ENCODE measurements around the gene PPP1R17. TPM values are rescaled to one million over a fixed set of nuclear protein-coding genes. Genes with fewer than 3 reads are reported as not detected.

The PPP1R17 gene
- total and polyA plus RNA-seq, 4 donors: not detected

DNA sequence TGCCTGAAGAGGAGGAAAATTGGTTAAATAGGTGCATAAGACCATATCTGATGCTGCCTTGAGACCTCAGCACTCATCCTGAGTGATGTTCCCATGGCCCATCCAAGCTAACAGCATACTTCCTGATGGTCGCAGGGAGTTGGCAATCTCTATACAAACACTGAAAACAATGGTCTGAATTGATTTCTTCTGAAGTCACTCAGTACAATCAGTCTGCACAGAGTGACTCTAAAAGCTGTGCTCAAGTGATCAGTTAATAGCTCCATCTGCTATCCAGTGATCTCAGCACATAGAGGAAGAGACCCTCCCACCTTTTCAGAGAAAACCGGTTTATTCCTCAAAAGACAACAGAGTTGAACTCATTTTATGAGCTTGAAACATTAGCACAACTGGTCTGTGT, 3.9 kb downstream of the PPP1R17 start:
- TF ChIP-seq SP1 (IDR thresholded peaks at IDR 0.05): no peak
- TF ChIP-seq, protein P1, sequence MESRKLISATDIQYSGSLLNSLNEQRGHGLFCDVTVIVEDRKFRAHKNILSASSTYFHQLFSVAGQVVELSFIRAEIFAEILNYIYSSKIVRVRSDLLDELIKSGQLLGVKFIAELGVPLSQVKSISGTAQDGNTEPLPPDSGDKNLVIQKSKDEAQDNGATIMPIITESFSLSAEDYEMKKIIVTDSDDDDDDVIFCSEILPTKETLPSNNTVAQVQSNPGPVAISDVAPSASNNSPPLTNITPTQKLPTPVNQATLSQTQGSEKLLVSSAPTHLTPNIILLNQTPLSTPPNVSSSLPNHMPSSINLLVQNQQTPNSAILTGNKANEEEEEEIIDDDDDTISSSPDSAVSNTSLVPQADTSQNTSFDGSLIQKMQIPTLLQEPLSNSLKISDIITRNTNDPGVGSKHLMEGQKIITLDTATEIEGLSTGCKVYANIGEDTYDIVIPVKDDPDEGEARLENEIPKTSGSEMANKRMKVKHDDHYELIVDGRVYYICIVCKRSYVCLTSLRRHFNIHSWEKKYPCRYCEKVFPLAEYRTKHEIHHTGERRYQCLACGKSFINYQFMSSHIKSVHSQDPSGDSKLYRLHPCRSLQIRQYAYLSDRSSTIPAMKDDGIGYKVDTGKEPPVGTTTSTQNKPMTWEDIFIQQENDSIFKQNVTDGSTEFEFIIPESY (IDR thresholded peaks at IDR 0.05): no peak
- TF ChIP-seq, protein P2, sequence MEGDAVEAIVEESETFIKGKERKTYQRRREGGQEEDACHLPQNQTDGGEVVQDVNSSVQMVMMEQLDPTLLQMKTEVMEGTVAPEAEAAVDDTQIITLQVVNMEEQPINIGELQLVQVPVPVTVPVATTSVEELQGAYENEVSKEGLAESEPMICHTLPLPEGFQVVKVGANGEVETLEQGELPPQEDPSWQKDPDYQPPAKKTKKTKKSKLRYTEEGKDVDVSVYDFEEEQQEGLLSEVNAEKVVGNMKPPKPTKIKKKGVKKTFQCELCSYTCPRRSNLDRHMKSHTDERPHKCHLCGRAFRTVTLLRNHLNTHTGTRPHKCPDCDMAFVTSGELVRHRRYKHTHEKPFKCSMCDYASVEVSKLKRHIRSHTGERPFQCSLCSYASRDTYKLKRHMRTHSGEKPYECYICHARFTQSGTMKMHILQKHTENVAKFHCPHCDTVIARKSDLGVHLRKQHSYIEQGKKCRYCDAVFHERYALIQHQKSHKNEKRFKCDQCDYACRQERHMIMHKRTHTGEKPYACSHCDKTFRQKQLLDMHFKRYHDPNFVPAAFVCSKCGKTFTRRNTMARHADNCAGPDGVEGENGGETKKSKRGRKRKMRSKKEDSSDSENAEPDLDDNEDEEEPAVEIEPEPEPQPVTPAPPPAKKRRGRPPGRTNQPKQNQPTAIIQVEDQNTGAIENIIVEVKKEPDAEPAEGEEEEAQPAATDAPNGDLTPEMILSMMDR (IDR thresholded peaks at IDR 0.05; ENCODE audit: low read depth, low read length, missing input control): no peak
- no peak for TF ChIP-seq GABPA (IDR thresholded peaks at IDR 0.05 in 1 of 2, conservative IDR thresholded peaks at IDR 0.05 in 1 of 2)
- no peak for TF ChIP-seq FOXA1 (IDR thresholded peaks at IDR 0.05)
- no peak for TF ChIP-seq EGR1 (IDR thresholded peaks at IDR 0.05; ENCODE audit: low read depth in 2 of 2)
- TF ChIP-seq TAF1 (conservative IDR thresholded peaks at IDR 0.05): no peak
- TF ChIP-seq, protein P3, sequence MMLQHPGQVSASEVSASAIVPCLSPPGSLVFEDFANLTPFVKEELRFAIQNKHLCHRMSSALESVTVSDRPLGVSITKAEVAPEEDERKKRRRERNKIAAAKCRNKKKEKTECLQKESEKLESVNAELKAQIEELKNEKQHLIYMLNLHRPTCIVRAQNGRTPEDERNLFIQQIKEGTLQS (IDR thresholded peaks at IDR 0.05): no peak
- TF ChIP-seq RAD21 (IDR thresholded peaks at IDR 0.05): no peak
- no peak for TF ChIP-seq HNF4A (conservative IDR thresholded peaks at IDR 0.05)
- DNase-seq (ENCODE audit: low spot score): no peak
- 38% methylated on average over 2 of the region's 2 CpGs for WGBS
- no peak overlapping the region for H3K9ac ChIP-seq (ENCODE audit: low read depth in 1 of 2, low read length in 2 of 2)
- H3K4me1 ChIP-seq (ENCODE audit: control insufficient read depth in 4 of 4, insufficient read depth in 4 of 4, low read length in 3 of 4): no peaks in the 10 kb centered on the region
- H3K27me3 ChIP-seq (ENCODE audit: control insufficient read depth in 4 of 4, insufficient read depth in 4 of 4, low read length in 3 of 4): peaks cover 0 to 8% (median 1%) of the 10 kb centered on the region in 4 donors
- H3K9me3 ChIP-seq (ENCODE audit: control insufficient read depth in 4 of 4, low read length in 3 of 4): no peaks in the 10 kb centered on the region
- H3K4me3 ChIP-seq (ENCODE audit: low read depth in 1 of 3, low read length in 3 of 3): no peak overlapping the region
- H3K27ac ChIP-seq (ENCODE audit: low read depth in 1 of 2, low read length in 2 of 2): no peak overlapping the region
- no peaks in the 10 kb centered on the region for H3K36me3 ChIP-seq (ENCODE audit: control insufficient read depth in 4 of 4, insufficient read depth in 3 of 4, low read depth in 1 of 4, low read length in 3 of 4)

DNA sequence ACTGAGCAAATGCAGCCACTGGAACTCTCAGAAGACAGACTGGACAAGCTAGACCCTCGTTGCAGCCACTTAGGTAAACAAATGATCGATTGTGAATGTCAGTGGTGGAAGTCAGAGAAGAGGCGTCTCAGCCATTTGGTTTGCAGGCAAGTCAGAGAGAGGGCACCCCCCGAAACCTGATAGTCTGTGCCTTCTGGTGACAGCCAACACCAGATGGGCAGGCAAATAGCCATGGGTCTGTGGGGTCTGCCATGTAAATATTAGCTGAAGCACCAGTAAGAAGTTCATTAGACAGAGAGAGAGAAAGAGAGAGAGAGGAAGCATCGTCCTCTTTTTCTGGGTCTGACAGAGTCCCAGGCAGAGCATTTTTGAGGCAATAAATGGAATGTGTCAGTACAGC, 5.4 kb downstream of the PPP1R17 start:
- DNase-seq (ENCODE audit: low spot score): no peak
- H3K4me1 ChIP-seq (ENCODE audit: control insufficient read depth in 4 of 4, insufficient read depth in 4 of 4, low read length in 3 of 4): no peaks in the 10 kb centered on the region
- H3K4me3 ChIP-seq (ENCODE audit: low read depth in 1 of 3, low read length in 3 of 3): no peak overlapping the region
- WGBS: 25% methylated on average over 5 of the region's 5 CpGs
- H3K27ac ChIP-seq (ENCODE audit: low read depth in 1 of 2, low read length in 2 of 2): no peak overlapping the region
- no peak for TF ChIP-seq TAF1 (conservative IDR thresholded peaks at IDR 0.05)
- no peak for TF ChIP-seq NR2F2 (IDR thresholded peaks at IDR 0.05)
- TF ChIP-seq, protein P3 (IDR thresholded peaks at IDR 0.05): no peak
- H3K9me3 ChIP-seq (ENCODE audit: control insufficient read depth in 4 of 4, low read length in 3 of 4): no peaks in the 10 kb centered on the region
- H3K27me3 ChIP-seq (ENCODE audit: control insufficient read depth in 4 of 4, insufficient read depth in 4 of 4, low read length in 3 of 4): peaks cover 0 to 10% (median 1%) of the 10 kb centered on the region in 4 donors
- H3K36me3 ChIP-seq (ENCODE audit: control insufficient read depth in 4 of 4, insufficient read depth in 3 of 4, low read depth in 1 of 4, low read length in 3 of 4): no peaks in the 10 kb centered on the region
- no peak overlapping the region for H3K9ac ChIP-seq (ENCODE audit: low read depth in 1 of 2, low read length in 2 of 2)

DNA sequence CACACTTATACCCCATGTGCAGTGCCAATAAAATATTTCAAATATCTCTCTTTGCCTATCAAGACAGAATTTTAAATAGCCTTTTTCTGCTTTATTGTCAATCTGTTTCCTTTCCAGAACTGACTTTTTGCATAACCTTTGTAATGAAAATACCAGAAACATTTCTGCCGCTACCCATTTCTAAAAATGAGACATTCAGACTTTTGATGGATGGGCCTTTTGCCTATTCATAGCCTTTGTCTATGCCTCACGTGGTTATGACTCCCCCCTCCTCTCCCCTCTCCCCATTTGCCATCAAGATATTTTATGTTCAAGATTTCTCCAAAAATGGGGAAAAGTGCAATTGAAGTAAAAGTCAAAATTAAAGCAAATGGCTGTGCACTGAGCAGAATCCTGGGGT, 5.9 kb downstream of the PPP1R17 start:
- Histone ChIP-seq H3K36me3 (ENCODE audit: control insufficient read depth in 4 of 4, insufficient read depth in 3 of 4, low read depth in 1 of 4, low read length in 3 of 4) (no peaks in the 10 kb centered on the region), H3K9ac (ENCODE audit: low read depth in 1 of 2, low read length in 2 of 2) (no peak overlapping the region), H3K4me1 (ENCODE audit: control insufficient read depth in 4 of 4, insufficient read depth in 4 of 4, low read length in 3 of 4) (no peaks in the 10 kb centered on the region), H3K27ac (ENCODE audit: low read depth in 1 of 2, low read length in 2 of 2) (no peak overlapping the region), H3K27me3 (ENCODE audit: control insufficient read depth in 4 of 4, insufficient read depth in 4 of 4, low read length in 3 of 4) (peaks cover 0 to 10% (median 1%) of the 10 kb centered on the region in 4 donors), H3K9me3 (ENCODE audit: control insufficient read depth in 4 of 4, low read length in 3 of 4) (no peaks in the 10 kb centered on the region), H3K4me3 (ENCODE audit: low read depth in 1 of 3, low read length in 3 of 3) (no peak overlapping the region)
- no peak for DNase-seq (ENCODE audit: low spot score)
- TF ChIP-seq, protein P4, sequence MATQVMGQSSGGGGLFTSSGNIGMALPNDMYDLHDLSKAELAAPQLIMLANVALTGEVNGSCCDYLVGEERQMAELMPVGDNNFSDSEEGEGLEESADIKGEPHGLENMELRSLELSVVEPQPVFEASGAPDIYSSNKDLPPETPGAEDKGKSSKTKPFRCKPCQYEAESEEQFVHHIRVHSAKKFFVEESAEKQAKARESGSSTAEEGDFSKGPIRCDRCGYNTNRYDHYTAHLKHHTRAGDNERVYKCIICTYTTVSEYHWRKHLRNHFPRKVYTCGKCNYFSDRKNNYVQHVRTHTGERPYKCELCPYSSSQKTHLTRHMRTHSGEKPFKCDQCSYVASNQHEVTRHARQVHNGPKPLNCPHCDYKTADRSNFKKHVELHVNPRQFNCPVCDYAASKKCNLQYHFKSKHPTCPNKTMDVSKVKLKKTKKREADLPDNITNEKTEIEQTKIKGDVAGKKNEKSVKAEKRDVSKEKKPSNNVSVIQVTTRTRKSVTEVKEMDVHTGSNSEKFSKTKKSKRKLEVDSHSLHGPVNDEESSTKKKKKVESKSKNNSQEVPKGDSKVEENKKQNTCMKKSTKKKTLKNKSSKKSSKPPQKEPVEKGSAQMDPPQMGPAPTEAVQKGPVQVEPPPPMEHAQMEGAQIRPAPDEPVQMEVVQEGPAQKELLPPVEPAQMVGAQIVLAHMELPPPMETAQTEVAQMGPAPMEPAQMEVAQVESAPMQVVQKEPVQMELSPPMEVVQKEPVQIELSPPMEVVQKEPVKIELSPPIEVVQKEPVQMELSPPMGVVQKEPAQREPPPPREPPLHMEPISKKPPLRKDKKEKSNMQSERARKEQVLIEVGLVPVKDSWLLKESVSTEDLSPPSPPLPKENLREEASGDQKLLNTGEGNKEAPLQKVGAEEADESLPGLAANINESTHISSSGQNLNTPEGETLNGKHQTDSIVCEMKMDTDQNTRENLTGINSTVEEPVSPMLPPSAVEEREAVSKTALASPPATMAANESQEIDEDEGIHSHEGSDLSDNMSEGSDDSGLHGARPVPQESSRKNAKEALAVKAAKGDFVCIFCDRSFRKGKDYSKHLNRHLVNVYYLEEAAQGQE (IDR thresholded peaks at IDR 0.05): no peak
- TF ChIP-seq NR2F2 (IDR thresholded peaks at IDR 0.05) (no peak), HNF4G (IDR thresholded peaks at IDR 0.05) (no peak), FOXA1 (IDR thresholded peaks at IDR 0.05) (no peak), EGR1 (IDR thresholded peaks at IDR 0.05; ENCODE audit: low read depth in 2 of 2) (no peak), FOXA2 (IDR thresholded peaks at IDR 0.05) (no peak)
- TF ChIP-seq, protein P2 (IDR thresholded peaks at IDR 0.05; ENCODE audit: low read depth, low read length, missing input control): no peak
- 58% methylated on average over 2 of the region's 2 CpGs for WGBS

All from liver (tissue), 9 donors.